UCSD-AML1 (cell line): ENCODE measurements around the gene E2F1.

Source experiments
- DNase-seq: peaks from one replicate; lab custom pipeline; 2025; ENCODE audit not compliant: unreplicated experiment; lab: John Stamatoyannopoulos, UW

E2F1 gene

GRCh38 chr20:33673114-33673409 lies 13.1 kb downstream of the E2F1 start:
- no peak for DNase-seq

- no peak for DNase-seq
Observed at GRCh38 chr20:33672426-33673113, 13.6 kb downstream of the E2F1 start.

GRCh38 chr20:33671573-33672288 lies 14.5 kb downstream of the E2F1 start:
- DNase-seq, result no peak

GRCh38 chr20:33670715-33671499 lies 15.3 kb downstream of the E2F1 start:
- no peak for DNase-seq

GRCh38 chr20:33669873-33670640 lies 16.1 kb downstream of the E2F1 start:
- DNase-seq, result no peak

GRCh38 chr20:33669224-33669623 lies 17.0 kb downstream of the E2F1 start:
- DNase-seq, result no peak

- DNase-seq, result no peak
Observed at GRCh38 chr20:33668466-33669155, 17.6 kb downstream of the E2F1 start.

- DNase-seq, result peak; percentile 84
Observed at GRCh38 chr20:33667676-33668465, 18.3 kb downstream of the E2F1 start.

- peak; percentile 67 for DNase-seq
Observed at GRCh38 chr20:33667245-33667675, 18.9 kb downstream of the E2F1 start.

- peak; percentile 98 for DNase-seq
Observed at GRCh38 chr20:33666293-33667244, 19.6 kb downstream of the E2F1 start, which contains the start of gene ACTL10. ACTL10 (plus strand) TSS chr20:33666943; CDS start chr20:33667498, 555 bp downstream.

GRCh38 chr20:33664762-33665144 lies 21.4 kb downstream of the E2F1 start:
- no peak for DNase-seq

- no peak for DNase-seq
Observed at GRCh38 chr20:33664085-33664761, 22.0 kb downstream of the E2F1 start.

- DNase-seq, result peak; percentile 82
Observed at GRCh38 chr20:33663161-33664084, 22.8 kb downstream of the E2F1 start.

GRCh38 chr20:33662172-33662571 lies 24.0 kb downstream of the E2F1 start, which contains the start of gene C20orf144:
C20orf144 (plus strand) TSS chr20:33662327; CDS start chr20:33662346, 19 bp downstream.
- DNase-seq, result no peak

GRCh38 chr20:33660685-33661058 lies 25.5 kb downstream of the E2F1 start:
- DNase-seq, result no peak

GRCh38 chr20:33660035-33660684 lies 26.0 kb downstream of the E2F1 start:
- DNase-seq, result no peak
